HG02763 (cell line): ENCODE measurements around the gene HELQ.

Source experiments
- ATAC-seq: cut with Tn5 transposase; IDR thresholded peaks from one replicate; pipeline ENCODE4 v1.9.1; 2021; ENCODE audit warnings: mild to moderate bottlenecking, moderate library complexity; ENCODE audit not compliant: unreplicated experiment

Gene HELQ

DNA sequence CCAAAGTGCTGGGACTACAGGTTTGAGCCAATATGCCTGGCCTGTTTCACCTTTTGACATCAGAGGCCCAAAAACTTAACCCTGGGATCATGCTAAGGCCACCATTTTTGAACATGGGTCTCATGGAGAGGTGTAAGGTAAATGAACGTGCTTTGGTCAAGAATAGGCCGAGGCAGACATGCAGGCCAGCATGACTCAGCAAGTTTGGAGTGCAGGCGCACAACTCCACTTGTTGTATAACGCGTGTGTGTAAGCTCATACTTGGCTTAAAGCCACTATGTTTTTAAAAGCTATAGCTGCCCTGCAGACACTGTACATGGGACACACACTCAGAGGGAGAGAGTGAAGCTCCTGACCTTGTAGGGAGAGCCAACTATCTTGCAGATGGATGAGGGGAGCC lies 77.2 kb downstream of the HELQ start:
- ATAC-seq, result no peak

GRCh38 chr4:83372931-83373330 lies 82.7 kb downstream of the HELQ start:
- no peak for ATAC-seq

- no peak for ATAC-seq
These were observed 83.7 kb downstream of the HELQ start for GRCh38 chr4:83371936-83372335.

GRCh38 chr4:83371235-83371634 lies 84.4 kb downstream of the HELQ start:
- ATAC-seq, result no peak

GRCh38 chr4:83370640-83370906 lies 85.0 kb downstream of the HELQ start:
- ATAC-seq, result no peak

DNA sequence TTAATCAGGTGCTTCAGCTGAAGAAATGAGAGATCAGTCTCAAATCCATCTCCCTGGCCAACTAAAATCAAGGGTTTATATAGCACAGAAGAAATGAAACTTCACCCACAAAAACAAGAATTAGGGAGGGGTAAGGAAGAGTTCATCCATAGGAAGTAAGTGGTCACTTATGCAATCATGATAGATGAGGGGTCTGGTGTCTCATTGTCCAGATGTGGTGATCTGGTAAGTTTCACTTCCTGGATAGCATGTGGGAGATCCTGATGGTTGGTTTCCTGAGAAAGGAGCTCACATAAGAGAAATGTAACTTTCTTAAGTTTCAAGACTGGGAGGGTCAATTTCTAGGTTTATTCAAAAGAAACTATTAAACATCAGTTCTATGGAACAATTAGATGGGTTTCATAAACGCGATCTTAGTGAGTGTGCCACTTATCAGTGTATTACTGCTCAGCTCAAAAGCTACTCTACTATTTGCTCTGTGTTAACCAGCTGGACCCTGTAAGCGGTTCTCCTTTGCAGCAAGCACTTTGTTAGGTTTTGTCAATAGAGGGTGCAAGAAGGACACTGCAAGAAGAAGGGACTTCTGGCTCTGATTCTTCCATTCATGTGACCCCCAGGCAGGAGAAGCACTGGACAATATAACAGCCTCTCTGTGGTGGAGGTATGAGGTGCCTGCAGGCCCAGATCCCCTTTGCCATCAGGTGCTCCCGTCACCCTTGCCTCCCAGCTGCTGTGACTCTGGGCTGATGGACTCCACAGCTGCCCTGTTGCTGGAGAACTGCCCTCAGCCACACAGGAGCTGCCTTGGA lies 85.6 kb downstream of the HELQ start:
- no peak for ATAC-seq

DNA sequence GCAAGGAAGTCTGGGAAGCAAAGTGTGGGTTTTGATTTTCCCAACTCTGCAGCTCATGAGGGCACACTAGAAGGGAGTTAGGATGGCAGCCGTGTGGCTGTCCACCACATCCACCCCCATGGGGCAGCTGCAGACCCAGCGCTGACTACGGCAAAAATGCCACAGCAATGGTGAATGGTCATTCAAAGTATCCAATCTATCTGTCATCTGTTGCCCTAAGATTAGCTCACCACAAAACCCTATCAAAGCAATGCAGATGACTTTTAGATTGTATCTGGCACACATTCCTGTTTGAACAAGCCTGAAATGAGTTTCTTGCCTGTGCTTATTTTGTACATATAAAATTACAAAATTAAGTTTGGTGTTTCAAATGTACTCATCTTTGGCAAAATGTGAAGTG lies 91.3 kb downstream of the HELQ start:
- ATAC-seq, result no peak

DNA sequence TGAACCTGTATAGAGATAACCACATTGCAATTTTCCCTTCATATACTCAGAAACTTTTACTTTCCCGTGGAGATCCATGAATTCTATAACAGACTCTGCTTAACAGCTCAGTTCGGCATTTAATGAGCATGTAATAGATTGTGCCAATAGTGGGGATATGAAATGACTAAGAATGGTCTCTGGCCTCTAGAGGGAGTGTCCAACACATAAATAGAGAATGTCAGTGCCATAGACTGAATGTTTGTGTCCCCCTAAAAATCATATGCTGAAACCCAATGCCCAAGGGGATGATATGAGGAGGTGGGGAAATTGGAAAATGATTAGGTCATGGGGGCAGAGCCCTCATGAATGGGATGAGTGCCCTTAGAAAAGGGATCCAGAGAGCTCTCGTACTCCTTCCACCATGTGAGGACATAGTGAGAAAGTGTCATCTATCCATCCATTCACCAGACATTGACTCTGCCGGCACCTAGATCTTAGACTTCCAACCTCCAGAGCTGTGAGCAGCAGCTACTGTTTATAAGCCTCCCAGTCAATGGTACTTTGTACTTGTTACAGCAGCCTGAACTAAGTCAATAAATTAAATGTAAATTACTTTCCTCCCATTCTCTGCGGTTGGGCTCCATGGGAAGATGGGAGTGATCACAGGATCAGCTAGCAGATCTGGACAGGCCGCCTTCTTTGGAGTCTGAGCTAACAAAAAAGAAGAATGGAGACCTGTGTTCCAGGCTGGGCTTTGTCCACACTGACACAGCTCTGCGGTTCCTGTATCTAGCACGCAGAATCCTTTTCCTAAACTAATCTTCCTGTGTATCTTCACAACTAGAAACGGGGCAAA lies 92.9 kb downstream of the HELQ start:
- no peak for ATAC-seq

- ATAC-seq, result no peak
These were observed 94.1 kb downstream of the HELQ start for GRCh38 chr4:83361416-83362103.

DNA sequence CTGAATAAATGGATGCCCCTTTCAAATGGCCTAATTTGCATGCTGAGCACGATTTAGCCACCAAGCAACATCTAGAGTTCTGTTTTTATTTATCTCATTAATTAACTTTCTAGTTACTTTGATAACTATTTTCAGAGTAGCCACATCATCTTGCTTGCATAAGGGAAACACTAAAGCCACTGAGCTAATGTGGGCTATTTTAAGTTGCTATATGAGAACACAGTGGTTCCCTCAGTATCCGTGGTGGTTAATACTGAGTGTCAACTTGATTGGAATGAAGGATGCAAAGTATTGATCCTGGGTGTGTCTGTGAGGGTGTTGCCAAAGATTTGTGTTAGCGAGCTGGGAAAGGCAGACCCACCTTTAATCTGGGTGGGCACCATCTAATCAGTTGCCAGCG lies 95.6 kb downstream of the HELQ start:
- ATAC-seq, result no peak

- ATAC-seq, result no peak
These were observed 97.2 kb downstream of the HELQ start for GRCh38 chr4:83358410-83358809.
